Fibroblast of the conjunctiva (primary cell): Measurements from ENCODE around the gene TAS2R30.

Experiments used
- DNase-seq: peaks from one replicate; pipeline ENCODE4 v3.0.0-alpha.2; 2010; ENCODE audit warnings: low read depth

The TAS2R30 gene, protein sequence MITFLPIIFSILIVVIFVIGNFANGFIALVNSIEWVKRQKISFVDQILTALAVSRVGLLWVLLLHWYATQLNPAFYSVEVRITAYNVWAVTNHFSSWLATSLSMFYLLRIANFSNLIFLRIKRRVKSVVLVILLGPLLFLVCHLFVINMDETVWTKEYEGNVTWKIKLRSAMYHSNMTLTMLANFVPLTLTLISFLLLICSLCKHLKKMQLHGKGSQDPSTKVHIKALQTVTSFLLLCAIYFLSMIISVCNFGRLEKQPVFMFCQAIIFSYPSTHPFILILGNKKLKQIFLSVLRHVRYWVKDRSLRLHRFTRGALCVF

DNA sequence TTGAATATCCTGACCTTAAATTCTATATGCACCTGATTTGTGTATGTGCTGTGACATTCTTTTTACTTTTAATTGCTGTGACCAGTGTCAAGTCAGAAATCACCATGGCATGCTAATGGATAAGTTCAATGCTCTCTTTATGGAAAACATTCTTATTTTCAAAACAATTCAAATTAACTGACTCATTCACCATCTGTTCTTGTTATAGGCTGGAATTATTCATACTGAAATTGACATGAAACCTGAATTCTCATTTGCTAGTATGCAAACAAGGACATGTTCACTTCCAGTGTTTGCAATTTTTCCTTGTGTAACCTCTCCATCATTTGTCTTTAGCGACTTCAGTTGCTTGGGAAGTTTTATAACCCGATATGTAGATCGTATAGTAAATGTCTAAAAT, at the start of gene TAS2R30:
TSS of gene TAS2R30 (minus strand) at position 340 of the 400 bp plus-strand sequence. CDS start 400 bp downstream, outside the sequence.
- no peak for DNase-seq

DNA sequence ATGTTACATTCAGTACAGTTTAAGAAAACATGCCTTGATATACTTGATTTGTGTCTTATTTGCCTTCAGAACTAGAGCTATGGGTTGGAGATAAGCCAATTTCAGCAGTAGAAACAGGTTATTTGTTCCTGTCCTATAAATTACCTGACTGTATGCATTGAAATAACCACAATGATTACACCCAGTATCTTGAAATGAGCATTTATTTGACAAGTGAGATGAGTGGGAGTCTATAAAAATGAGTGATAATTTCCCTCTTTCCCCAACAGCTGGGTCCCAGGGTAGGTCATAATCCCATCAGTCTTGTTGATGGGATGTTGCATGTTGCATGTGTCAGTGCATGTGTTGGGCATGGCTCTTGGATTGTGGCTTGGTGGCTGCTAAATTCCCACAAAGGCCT, 48.6 kb upstream of the TAS2R30 start:
- no peak for DNase-seq

DNA sequence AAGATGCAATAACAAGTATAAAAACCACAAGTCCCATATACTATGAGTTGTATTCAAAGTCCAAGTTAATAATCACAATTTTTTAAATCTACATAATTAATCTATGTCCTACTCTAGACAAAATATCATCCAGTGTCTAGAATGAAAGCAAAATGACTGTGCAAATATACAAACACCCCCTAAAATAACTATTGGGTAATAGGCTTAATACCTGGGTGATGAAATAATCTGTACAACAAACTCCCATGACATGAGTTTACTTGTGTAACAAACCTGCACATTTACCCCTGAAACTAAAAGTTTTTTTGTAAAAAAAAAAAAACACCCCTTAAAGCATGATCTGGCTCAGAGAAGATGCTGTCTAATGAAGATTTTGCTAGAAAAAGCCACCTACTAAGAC, 48.1 kb upstream of the TAS2R30 start:
- no peak for DNase-seq

DNA sequence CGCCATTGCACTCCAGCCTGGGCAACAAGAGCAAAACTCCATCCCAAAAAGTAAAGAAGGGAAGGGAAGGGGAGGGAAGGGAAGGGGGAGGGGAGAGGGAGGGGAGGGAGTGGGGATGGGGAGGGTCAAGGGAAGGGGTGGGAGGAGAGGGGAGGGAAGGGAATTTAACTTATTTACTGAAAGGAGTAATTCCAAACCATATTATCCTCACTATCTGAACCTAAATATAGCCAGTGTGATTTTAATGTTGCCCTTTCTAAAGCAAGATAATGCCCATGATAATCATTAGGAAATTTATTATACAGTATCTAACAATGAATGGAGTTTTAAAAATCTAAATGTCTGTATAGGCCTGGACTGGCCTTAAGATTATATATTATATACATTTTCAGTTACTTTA, 43.8 kb upstream of the TAS2R30 start:
- DNase-seq, result no peak

DNA sequence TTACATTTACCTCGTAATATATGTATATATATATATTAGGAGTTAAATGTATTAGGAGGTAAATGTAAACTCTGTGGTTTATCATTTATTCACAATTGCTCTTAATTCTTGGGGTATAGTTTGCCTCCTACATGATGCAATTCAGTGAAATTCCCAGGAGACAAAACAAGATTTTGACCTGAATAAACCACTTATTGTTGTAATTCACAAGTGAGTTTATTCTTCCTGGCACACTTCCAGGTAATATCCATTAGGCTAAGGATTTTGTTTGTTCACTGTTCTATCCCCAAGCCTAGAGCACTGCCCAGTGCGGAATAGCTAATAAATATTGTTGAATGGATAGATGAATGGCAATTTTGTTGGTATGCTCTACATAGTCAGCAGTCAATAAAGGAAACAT, 39.6 kb upstream of the TAS2R30 start:
- peak; percentile 54 for DNase-seq

DNA sequence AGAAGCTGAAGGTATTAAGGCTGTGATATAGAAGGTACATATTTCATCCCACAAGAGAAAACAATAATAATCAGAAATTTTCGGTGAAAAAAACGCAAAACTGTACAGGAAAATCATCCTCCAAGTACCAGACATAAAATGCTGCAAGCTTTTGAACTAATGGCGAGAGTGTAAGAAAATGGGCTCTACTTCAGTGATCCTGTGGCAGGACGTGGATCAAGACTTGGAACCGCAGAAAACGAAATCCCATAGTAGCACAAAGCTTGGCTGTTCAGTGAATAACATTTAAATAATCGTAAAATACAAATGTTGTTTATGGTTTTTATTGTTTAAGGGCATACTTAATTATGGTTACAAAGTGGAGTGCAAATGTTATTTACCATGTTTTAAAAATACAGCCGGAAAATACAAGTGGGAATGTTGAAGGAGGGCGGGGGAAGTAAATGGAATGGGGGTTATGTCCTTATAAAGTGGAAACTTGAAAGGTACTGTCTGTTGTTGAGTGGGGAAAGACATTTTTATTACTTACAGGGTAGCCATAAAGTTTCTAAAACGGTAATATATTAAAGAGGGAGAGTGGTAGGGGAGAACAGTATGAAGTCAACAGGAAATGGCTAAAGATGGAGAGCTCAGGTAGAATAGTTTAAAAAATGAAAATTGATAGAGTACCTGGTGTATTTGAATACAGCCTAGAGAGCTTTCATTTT, 37.7 kb upstream of the TAS2R30 start:
- no peak for DNase-seq

DNA sequence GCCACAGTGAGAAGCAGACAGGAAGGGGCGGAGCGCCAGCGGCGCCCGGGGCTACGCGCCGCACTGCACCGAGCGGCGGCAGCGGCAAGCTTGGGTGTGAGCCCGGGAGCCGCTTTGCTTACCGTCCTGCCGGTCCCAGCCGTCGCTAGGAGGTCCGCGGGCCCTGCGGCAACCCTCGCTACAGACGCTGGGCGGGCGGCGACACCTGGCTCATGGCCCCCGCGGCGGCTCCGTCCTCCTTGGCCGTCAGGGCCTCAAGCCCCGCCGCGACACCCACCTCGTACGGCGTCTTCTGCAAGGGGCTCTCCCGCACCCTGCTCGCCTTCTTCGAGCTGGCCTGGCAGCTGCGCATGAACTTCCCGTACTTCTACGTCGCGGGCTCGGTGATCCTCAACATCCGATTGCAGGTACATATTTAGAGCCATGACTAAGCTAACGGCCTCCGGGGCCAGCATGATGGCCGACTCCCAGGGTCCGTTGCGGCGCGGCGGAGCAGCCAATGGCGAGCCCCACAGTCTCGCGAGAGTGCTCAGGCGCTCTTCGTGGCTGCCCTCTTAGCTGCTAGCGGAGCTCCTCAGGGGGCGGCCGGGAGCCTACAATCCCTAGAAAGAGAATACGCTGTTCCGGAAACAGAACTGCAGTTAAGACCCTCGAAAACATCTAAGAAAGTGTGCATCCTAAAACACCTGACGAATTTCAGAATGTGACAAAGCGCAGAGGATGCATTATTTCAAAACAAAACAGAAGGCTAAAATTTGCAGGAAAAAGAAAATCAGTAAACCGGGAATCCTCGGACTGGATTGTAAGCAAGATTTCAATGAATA, 36.9 kb upstream of the TAS2R30 start, which contains the start of gene SMIM10L1:
TSS of gene SMIM10L1 (plus strand) at position 50 of the 824 bp plus-strand sequence. CDS start at position 213, 163 bp downstream.
- peak; percentile 91 for DNase-seq

DNA sequence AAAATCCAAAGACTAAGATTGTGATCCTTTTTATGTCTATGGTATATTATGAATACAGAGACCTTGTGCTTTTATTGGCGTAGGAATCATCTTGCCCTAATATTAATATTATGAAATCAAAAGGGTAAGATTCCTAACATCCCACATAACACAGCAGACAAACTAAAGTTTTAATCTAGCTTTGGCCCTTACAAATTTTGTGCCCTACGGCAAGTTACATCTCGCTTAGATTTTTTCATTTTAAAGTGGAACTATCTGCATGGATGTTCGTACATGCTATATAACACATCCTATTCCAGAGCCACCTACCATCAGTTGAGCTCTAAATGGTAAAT, 36.3 kb upstream of the TAS2R30 start:
- DNase-seq, result no peak

DNA sequence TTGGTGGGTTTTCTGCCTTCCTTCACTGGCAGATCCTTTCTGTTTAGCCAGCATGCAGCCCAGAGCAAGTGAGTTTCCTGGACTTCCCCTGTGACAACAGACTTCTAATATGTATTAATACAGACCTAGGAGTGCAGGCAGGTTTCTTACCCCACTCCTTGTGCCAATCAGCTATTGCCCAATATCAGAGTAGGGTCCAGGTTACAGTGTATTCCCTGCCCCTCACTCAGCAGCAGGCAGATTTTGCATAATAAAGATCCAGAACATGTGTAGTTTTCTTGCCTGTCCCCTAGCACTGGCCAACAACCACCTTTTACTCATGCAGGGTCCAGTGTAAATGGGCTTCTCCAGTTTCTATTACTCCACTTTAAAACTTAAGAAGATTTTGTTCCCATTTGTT, 31.9 kb upstream of the TAS2R30 start:
- no peak for DNase-seq

DNA sequence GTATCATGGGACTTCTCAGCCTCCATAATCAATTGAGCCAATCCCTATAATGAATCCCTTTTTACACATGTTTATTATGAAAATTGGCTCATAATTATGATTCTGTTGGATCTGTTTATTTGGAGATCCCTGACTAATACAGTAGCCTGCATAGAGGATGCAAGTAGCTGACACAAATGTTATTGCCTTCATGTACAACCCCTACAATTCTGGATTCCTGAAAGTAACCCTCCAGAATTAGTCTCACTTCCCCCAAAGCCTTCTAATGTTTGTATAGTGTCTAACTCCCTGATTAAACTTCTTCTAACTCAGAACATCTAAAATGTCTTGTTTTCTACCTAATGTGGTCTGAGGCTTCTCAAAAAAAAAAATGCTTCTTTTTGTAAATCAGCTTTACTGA, 29.9 kb upstream of the TAS2R30 start:
- DNase-seq, result no peak

DNA sequence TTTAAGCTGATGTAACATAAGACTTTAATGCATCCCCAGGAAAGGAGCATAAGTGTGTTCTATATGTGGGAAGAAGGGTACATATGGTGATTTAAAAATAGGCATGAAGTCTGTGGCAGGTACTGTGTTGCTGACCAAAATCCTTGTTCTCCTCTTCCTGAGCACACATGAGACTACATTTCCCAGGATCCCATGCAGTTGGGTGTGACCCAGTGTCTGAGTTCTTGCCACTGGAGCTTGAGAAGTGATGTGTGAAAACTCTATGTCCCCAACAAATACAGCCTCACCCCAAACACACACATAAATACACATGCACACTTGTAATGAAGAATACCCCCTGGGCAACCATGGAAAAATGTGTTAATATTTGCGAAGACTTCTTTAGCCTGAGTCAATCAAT, 28.1 kb upstream of the TAS2R30 start:
- DNase-seq, result no peak

DNA sequence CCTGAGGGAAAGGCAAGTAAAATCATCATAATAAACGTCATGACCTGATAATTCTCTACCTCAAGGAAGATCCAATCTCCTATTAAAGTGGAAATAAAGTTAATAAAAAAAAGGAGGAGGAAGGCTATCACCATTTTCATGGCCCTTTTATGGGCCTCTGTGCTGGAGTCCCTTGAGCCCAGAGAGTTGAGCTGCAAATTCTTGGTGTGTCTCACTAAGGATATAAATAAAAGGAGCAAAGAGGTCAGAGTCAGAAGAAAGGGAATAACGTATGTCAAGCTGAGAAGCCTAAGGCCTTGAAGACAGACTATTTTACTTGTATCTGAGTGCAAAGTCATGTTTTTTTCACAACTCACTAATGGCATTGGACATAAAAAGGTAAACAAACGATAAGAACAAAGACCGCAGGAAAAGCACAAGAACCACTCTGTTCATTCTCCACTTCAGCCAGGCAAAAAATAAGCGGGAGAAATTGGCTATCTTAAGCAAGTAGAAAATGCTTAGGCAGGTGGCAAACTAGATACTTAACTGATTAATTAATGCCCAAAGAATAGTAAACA, 24.5 kb upstream of the TAS2R30 start:
- no peak for DNase-seq

DNA sequence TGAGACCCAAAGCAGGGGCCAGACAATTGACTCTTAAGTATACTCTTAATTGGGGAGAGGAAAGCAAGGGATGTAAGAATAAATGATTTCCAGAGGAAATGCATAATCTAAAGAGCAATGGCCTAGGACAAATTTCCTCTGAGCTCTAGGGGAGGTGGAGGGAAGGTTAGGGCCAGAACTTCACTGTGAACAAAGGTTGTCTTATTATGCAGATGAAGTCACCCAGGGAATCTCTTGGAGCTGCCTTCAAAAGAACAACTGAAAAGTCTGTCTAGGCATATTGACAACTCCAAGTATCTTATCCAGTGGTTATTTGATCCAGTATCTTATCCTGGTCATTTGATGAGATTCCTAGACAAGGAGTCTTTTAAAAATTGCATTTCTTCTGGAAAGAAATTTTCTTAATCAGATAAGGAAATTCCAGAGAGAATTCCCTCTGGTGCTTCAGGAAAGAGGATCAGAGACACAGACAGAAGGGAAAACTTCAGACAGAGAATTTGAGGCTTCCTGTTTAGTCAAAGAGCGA, 20.0 kb upstream of the TAS2R30 start:
- no peak for DNase-seq

DNA sequence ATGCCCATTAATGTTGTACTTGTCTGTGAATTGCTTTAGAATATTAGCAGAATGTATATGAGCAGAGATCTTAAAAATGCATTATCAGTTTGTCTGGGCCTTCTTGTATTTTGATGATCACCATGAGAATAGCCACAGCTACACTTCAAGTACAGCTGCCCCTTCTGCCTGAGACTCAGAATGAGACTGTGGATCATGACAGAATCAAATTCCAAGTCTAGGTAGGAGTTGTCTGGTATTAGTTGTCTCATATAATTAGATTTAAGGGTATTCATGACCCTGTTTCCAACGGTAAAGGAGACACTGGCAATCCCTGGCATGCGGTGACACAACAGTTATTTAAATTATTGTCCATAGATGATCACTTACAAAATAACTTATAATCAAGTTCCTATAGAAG, 18.3 kb upstream of the TAS2R30 start:
- DNase-seq, result no peak

DNA sequence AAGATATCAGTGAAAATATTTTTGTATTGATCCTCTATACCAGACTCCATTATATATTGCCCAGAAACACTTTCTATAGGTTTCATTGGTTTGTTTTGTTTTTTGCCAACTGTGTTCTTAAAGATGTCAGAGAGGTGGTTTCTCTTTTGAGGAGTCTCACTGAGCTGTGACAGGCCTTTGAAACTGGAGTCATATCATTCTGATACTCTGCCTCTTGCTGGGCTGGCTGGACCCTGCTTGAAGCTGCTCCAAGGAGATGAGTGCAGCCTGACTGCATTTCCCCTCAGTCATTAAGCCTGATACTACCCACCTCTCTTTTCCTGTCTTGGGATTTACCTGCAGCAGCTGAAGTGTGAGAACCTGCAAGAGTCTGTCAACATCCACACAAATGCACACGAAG, 16.4 kb upstream of the TAS2R30 start:
- DNase-seq, result no peak

DNA sequence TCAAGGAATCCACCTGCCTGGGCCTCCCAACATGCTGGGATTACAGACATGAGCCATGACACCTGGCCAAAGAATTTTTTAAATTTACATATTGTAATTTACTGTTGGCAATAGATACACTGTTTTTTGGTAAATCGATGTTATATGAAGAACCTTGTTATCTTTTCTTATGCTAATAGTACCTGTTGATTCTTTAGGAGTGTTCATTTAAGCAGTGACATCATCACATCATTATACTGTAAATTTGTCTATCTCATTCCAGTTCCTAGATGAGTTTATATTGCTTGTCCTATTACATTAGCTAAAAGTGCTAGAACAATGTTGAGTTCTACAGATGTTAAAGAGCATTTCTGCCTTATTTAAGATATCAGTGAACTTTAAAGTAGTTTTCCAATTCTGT, 13.0 kb upstream of the TAS2R30 start:
- DNase-seq, result no peak

DNA sequence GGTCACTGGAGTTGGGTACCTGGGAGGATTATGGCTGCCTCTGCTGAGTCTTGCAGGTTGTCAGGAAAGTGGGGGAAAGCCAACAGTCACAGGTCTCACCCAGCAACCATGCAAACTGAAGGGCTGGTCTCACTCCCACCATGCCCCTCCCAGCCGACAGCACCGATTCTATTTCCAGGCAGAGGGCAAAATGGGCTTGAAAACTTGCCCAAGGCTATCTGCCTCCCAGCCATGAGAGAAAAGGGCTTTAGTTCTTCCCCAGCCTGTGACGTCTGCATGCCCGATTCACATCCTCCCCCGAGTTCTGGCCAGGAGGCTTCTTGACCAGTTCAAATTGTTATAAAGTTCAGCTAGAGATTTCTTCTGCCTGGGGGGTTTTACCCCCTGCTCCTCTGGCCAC, 9.9 kb upstream of the TAS2R30 start:
- no peak for DNase-seq

DNA sequence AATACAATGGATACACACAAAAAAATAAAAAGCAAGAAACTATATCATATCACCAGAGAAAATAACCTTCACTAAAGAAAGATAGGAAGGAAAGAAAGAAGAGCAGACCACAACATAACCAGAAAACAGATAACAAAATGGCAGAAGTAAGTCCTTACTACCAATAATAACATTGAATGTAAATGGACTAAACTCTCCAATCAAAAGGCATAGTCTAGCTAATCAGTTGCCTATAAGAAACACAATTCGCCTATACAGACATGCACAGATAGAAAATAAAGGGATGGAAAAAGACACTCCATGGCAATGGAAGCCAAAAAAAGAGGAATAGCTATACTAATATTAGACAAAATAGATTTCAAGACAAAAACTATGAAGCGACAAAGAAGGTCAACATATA, 8.9 kb upstream of the TAS2R30 start:
- no peak for DNase-seq

DNA sequence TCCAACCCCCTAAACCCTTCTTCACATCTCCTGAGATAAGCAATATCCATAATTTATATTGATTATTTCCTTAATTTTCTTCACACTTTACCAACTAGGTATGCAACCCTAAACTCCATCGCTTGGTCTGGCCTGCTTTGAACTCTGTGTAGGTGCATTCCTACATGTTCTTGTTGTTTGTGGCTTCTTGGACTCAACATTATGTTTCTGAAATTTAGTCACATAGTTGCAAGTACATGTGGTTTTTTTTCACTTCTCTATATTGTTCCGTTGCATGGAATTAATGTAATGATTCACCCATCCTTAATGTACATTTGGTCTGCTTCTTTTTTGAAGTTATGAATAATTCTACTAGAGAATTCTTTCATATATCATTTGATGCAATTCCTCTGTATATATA, 1.6 kb upstream of the TAS2R30 start:
- DNase-seq, result no peak

DNA sequence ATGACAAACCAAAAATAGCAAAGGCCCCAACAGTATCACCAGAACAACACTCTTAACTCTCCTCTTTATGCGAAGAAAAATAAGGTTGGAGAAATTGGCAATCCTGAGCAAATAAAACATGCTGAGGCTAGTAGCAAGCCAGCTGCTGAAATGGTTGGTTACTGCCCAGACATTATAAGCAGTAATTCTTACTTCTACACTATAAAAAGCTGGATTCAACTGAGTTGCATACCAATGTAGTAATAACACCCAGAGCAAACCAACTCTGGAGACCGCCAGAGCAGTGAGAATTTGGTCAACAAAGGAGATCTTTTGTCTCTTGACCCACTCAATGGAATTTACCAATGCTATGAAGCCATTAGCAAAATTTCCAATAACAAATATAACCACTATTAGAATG, 628 bp downstream of the TAS2R30 start:
- DNase-seq, result no peak

DNA sequence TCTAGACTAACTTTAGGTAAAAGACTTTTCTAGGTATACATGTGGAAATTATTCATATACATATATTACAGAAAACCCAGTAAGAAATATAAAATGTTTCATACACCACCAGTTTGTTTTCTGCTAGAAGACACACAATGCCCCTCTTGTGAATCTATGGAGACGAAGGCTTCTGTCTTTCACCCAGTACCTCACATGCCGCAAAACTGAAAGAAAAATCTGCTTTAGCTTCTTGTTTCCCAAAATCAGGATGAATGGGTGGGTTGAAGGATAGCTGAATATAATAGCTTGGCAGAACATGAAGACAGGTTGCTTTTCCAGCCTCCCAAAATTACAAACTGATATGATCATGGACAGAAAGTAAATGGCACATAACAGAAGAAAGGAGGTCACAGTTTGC, 1.3 kb downstream of the TAS2R30 start:
- no peak for DNase-seq

DNA sequence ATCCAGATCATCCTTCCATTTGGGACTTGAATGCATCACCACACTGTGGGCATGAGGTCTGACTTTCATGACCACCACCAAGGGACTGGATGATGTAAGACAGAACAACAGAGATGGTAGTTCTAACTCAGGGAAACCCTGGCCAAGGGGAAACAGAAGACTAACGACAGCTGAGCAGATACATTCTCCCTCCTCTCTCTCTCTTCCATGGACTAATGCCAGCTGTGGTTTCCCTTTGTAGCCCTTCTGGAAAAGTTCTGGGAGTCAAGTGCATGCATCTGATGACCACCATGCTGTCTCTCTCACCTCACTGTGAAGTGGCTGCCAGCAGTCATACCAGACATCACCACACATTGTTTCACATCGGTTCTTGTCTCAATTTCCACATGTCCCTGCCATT, 3.4 kb downstream of the TAS2R30 start:
- DNase-seq, result no peak
